ENCODE measurements around the gene MAPK12. TPM values are rescaled to one million over a fixed set of nuclear protein-coding genes. Genes with fewer than 3 reads are reported as not detected.

MAPK12 gene
- total RNA-seq, 1 experiment from 2014 or later = 74.6 TPM

DNA sequence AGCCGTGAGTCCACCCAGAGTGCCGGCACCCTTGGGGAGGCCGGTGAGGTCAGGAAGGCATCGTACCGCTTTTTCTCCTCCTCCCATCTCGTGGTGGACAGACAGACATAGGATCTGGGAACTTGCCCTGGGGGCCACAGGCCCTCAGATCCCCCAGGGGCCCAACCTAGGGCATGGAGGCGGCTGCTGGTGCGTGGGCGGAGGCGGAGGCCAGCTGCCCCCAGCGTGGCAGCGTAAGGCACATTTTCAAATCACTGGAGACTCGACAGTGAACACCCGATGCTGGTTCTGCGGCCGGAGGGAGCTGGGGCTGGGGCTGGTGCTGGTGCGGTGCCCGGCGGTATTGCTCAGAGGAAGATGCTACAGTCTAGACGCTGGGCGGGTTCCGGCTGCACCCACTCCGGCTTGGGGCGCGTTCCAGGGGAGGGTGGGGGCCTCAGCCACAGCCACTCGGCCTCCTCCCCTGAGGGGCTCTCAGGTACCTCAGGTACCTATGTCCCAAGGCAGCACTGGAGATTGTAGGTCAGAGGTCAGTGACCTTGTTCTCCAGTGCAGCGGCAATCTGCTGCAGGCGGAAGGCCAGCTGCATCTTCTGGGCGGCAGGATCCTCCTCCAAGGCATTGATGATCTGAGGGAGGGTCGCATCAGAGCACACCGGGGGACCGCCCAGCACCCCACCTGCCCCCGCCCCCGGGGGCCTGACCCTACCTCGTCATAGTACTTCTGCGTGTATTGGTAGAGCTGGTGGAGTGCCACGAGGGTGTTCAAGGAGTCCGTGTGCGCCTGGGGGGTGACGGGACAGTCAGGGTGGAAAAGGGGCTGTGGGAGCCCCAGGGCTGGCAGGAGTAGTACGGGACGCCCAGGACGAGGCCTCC, 13.9 kb upstream of the MAPK12 start:
- peak overlapping the region; percentile 66 for H3K27ac ChIP-seq (ENCODE audit: low read length)
- POLR2A ChIA-PET = no interaction called here
- TSS peak; percentile 96 for BruUV-seq (replicated peaks)
- DNase-seq (ENCODE audit: low read depth, low spot score) = no peak
- no peak for TF ChIP-seq SIN3A (IDR thresholded peaks at IDR 0.05; ENCODE audit: borderline replicate concordance, insufficient read depth, low read depth, low read length)
- no peak for TF ChIP-seq TCF7L2 (IDR thresholded peaks at IDR 0.05; ENCODE audit: low read depth, low read length)
- TF ChIP-seq REST (IDR thresholded peaks at IDR 0.05; ENCODE audit: insufficient read depth in 1 of 2, low read depth in 2 of 2, low read length in 1 of 2) = no peak
- no peak for TF ChIP-seq CTCF (IDR thresholded peaks at IDR 0.05)
- no peak for TF ChIP-seq POLR2AphosphoS5 (IDR thresholded peaks at IDR 0.05; ENCODE audit: low read depth, low read length)
- H3K36me3 ChIP-seq (ENCODE audit: control insufficient read depth, insufficient read depth, low read length) = no peaks in the 10 kb centered on the region
- intact Hi-C loops (cut with micrococcal nuclease; ENCODE audit: unreplicated experiment) (no loop called here), in situ Hi-C loops (cut with HindIII; ENCODE audit: low pct_unique_long_range_greater_than_20kb, low sequenced_read_pairs) (no loop called here)
- H3K27me3 ChIP-seq (ENCODE audit: control insufficient read depth, insufficient read depth, low read length) = no peaks in the 10 kb centered on the region
- no peak overlapping the region for H3K4me3 ChIP-seq (ENCODE audit: low read depth in 2 of 2, low read length in 2 of 2)
- no peaks in the 10 kb centered on the region for H3K9me3 ChIP-seq (ENCODE audit: control insufficient read depth, insufficient read depth, low read depth, low read length)
- ATAC-seq = no peak
- CTCF ChIA-PET = interaction anchor here (0.6 to 1.5 kb wide), 3 partner anchors 19 to 357 kb away, joined by 3 to 4 read pairs (median 4); no protein-coding TSS in a partner anchor
- H3K4me1 ChIP-seq (ENCODE audit: control insufficient read depth, insufficient read depth, low read length) = peaks cover 21% of the 10 kb centered on the region

DNA sequence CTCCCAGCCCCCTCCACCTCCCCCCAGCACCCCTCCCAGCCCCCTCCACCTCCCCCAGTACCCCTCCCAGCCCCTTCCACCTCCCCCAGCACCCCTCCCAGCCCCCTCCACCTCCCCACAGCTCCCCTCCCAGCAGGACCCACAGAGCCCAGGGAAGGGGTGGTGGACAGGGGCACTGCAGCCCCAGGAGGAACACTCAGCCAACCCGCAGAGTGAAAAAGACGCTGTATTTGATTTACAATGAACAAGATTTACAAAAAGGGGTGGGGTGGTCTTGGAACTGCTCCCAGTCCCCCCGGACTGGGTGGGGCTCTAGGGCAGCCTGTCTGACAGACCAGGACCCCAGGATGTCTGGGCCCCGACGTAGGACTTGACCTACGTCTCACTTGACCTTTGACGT, 13.3 kb upstream of the MAPK12 start:
- BruUV-seq (replicated peaks) = no TSS peak
- ChIA-PET CTCF (no interaction called here), POLR2A (no interaction called here)
- DNase-seq (ENCODE audit: low read depth, low spot score) = no peak
- Histone ChIP-seq H3K36me3 (ENCODE audit: control insufficient read depth, insufficient read depth, low read length) (no peaks in the 10 kb centered on the region), H3K4me1 (ENCODE audit: control insufficient read depth, insufficient read depth, low read length) (peaks cover 21% of the 10 kb centered on the region), H3K27ac (ENCODE audit: low read length) (peak overlapping the region; percentile 66), H3K4me3 (ENCODE audit: low read depth in 2 of 2, low read length in 2 of 2) (no peak overlapping the region), H3K9me3 (ENCODE audit: control insufficient read depth, insufficient read depth, low read depth, low read length) (no peaks in the 10 kb centered on the region), H3K27me3 (ENCODE audit: control insufficient read depth, insufficient read depth, low read length) (no peaks in the 10 kb centered on the region)
- in situ Hi-C loops (cut with HindIII; ENCODE audit: low pct_unique_long_range_greater_than_20kb, low sequenced_read_pairs) (no loop called here), intact Hi-C loops (cut with micrococcal nuclease; ENCODE audit: unreplicated experiment) (loop anchor here (5.0 kb wide), 1 partner anchor 68 kb away; the partner anchor contains the start of gene PPP6R2)
- TF ChIP-seq REST (IDR thresholded peaks at IDR 0.05; ENCODE audit: insufficient read depth in 1 of 2, low read depth in 2 of 2, low read length in 1 of 2) = no peak
- TF ChIP-seq TCF7L2 (IDR thresholded peaks at IDR 0.05; ENCODE audit: low read depth, low read length) = no peak
- no peak for TF ChIP-seq SIN3A (IDR thresholded peaks at IDR 0.05; ENCODE audit: borderline replicate concordance, insufficient read depth, low read depth, low read length)
- TF ChIP-seq POLR2AphosphoS5 (IDR thresholded peaks at IDR 0.05; ENCODE audit: low read depth, low read length) = no peak
- TF ChIP-seq CTCF (IDR thresholded peaks at IDR 0.05) = no peak
- ATAC-seq = no peak
